NCI-H1105 (cell line): ENCODE results near the gene NR2F6.

Experiments used
- DNase-seq: peaks from one replicate; lab custom pipeline; 2025; lab: John Stamatoyannopoulos, UW

NR2F6 gene

DNA sequence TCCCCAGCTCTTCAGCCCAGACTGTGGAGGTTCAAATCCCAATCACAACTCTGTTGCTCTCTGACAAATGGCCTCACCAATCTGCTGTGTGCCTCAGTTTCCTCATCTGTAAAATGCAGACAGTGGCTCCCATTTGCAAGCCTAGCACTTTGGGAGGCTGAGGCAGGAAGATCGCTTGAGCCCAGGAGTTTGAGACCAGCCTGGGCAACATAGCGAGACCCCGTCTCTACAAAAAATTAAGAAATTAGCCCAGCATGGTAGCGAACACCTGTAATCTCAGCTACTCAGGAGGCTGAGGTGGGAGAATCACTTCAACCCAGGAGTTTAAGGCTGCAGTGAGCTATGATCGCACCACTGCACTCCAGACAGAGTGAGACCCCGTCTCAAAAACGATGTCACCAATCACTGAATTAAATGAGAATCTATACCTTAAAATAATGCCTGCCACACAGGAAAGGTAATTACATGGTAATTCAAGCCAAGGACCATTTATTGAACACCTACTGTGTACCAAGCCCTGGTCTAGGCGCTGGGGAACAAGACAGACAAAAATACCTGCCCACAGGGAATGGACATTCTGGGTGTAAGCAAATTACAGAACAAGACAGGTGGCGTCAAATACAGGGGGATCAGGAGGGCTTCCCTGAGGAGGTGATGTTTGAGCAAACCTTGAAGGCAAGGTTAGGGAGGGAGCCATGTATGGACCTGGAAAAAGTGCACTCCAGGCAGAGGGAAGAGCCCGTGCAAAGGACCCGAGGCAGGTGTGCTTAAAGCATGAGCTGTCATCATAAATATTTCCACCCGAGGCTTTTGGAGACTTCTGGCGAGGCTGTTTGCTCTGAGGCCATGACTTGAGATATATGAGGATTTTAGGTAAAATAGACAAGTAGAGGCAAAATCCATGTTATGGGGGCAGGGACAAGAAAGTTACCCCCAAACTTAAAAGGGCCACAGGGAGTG, 7.7 kb downstream of the NR2F6 start:
- DNase-seq = no peak

GRCh38 chr19:17236811-17237543, 8.7 kb downstream of the NR2F6 start:
- DNase-seq = peak; percentile 19

GRCh38 chr19:17235971-17236777, 9.5 kb downstream of the NR2F6 start:
- peak; percentile 54 for DNase-seq

- peak; percentile 62 for DNase-seq
These were observed 10.3 kb downstream of the NR2F6 start for GRCh38 chr19:17235300-17235970.

DNA sequence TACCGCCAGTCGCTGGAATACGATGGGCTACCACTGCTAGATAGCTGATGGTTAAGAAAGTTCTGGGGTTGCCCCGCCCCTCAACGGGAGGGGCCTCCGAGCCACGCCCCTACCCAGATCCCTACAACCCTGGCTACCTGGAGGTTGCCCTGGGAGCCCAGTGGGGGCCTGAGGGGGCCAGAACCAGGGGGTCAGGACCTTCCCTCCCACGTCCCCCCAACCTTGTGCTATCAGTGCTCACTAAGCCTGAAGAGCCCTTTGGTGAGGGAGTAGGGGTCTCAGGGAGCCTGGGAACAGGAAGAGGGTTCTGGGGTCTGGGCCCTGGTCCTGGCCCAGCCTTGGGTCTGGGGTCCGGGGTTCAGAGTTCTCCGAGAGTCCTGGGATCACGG, 10.8 kb downstream of the NR2F6 start:
- DNase-seq = peak; percentile 60

DNA sequence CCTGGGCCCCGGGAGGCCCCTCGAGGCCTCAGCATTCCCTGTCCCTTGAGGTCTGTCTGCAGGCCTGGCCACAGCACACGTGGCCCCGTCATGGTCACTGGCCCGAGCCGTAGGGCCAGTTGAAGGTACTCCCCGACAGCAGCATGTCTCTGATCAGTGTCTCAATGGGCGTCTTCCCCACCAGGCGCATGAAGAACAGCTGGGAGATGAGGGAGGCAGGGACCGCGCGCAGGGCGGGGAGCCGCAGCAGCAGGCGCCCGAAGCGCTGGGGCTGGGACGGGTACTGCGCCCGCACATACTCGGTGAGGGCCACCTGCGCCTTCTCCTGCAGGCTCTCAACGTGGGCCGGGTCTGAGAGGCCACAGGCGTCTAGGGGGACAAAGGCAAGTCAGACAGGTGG, 13.5 kb downstream of the NR2F6 start:
- DNase-seq = no peak

GRCh38 chr19:17229890-17230289, 15.8 kb downstream of the NR2F6 start:
- no peak for DNase-seq

- no peak for DNase-seq
These were observed 17.8 kb downstream of the NR2F6 start for GRCh38 chr19:17227798-17228367.

DNA sequence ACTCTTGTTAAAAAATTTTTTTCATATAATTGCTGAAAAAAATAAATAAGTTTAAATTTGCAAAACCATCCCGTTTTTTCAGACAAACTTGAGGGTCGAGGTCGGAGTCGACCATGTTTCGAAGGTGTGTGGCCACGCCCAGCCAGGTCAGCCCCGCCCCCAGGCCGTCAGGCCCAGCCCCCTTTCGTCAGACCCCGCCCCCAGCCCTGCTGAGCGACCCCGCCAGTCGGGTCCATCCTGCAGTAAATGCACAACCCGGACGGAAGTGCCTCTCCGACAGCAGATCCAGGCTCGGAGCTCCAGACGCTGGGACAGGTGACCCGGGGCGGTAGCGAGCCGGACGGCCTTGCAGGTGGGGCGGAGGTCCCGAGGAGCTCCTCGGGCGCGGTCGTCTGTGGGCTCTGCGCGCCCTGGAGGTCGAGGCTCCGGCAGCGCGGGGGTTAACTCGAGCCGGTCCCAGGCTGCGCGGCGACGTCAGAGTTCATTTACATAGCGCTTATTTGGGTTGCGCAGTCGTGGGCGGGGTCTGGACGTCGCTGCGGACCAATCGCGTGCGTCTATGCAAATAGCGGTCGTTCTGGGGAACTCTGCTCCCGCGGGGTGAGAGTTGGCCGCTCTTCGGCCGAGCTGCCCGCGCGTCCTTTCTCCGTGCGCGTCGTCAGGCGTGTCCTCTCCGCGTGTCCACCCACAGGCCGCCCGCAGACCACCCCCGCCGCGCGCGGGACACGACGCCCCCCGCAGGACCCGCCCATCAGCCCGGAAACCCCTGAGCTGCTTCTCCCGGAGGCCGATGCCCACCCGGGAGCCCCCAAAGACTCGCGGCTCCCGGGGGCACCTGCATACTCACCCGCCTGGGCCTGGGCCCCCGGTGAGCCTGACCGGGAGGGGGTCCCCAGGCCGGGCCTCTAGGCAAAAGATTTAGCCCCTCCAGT, 19.5 kb downstream of the NR2F6 start, which contains the start of gene OCEL1:
Gene OCEL1 (plus strand): TSS at position 225 of the 932 bp plus-strand sequence. CDS start 22 bp downstream, at position 247.
- peak; percentile 96 for DNase-seq

- DNase-seq = no peak
These were observed 20.7 kb downstream of the NR2F6 start for GRCh38 chr19:17225053-17225452.

GRCh38 chr19:17220207-17220758, 25.4 kb downstream of the NR2F6 start:
- DNase-seq = no peak

GRCh38 chr19:17219286-17219685, 26.4 kb downstream of the NR2F6 start:
- DNase-seq = no peak

GRCh38 chr19:17216058-17216670, 29.6 kb downstream of the NR2F6 start:
- no peak for DNase-seq

GRCh38 chr19:17215127-17215971, 30.4 kb downstream of the NR2F6 start, which contains the start of gene USE1:
USE1 (plus strand) TSS chr19:17215357; CDS start chr19:17215406, 49 bp downstream.
- peak; percentile 92 for DNase-seq

DNA sequence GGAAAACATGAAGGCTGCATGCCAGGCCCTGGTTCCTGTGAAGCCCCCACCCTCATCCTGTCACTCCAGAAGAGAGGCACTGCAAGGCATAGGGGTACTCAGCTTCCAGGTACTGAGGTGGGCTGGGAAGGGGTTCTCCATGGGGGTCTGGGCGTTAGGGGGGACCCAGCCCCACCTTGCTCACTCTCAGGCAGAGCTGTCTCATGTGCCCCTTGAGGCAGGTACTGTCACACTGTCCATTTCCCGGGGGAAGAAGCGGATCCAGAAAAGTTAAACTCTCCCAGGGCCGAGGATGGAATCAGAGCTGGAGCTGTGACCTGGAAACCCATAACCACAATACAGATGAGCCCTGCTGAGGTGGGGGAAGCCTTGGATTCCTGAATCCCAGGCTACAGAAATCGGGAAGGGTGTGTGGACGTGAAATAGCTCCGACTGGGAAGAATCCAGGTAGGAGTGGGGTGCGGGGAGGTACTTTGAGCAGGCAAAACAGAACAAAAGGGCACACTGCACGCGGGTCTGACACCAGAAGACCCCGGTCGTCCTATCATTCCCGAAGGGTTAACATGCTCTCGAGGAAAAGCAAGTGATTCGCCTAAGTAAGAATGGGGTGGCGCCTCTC, 31.1 kb downstream of the NR2F6 start:
- no peak for DNase-seq

GRCh38 chr19:17213334-17213733, 32.4 kb downstream of the NR2F6 start:
- DNase-seq = no peak

DNA sequence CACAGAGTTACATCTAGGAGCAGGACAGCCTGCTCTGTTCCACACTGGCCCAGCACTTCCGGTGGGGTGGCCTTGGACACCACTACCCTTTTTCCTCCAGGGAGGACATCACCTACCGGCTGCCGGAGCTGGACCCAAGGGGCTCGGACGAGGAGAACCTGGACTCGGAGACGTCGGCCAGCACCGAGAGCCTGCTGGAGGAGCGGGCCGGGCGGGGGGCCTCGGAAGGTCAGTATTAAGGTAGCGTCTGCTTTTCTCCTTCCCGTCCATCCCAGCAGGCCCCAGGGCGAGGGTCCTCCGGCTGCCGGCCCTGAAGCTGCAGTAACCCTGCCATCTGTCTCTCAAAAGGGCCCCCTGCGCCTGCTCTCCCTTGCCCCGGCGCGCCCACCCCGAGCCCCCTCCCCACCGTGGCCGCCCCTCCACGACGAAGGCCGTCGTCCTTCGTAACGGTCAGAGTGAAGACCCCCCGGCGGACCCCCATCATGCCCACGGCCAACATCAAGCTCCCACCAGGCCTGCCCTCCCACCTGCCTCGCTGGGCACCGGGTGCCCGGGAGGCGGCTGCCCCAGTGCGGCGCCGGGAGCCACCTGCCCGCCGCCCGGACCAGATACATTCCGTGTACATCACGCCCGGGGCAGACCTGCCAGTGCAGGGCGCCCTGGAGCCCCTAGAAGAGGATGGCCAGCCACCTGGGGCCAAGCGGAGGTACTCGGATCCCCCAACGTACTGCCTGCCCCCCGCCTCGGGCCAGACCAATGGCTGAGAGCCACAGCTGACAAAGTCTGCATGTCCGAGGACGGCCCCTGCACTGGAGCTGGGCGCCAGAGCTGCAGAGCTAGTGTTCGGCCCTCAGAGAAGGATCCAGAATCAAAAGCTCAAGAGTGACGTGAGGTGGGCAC, 33.9 kb downstream of the NR2F6 start:
- no peak for DNase-seq
